GM18498 (cell line): ENCODE data around the gene SNRNP200.

Experiments
- ATAC-seq: cut with Tn5 transposase; IDR thresholded peaks from one replicate; pipeline ENCODE4 v1.9.1; 2021; ENCODE audit warnings: mild to moderate bottlenecking, moderate library complexity; ENCODE audit not compliant: unreplicated experiment

SNRNP200 gene

DNA sequence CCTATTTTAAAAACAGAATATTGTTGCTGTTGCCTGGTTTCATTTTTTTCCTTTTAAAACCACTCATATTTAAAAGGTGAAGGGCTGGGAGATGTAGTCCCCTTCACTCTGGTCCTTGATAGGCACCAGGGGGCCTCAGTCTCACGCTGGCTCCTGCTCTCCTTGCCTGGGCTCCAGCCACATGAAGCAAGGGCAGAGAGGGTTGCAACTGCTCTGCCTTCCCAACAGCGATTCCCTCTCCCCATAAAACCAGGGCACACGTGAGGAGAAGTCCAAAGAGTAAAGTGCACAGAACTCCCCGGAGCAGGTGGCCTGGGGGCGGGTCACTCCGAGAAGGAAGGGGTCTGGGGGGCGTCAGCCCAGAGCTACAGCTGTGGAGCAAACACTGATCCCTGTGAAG lies 52.3 kb downstream of the SNRNP200 start:
- ATAC-seq, result no peak

DNA sequence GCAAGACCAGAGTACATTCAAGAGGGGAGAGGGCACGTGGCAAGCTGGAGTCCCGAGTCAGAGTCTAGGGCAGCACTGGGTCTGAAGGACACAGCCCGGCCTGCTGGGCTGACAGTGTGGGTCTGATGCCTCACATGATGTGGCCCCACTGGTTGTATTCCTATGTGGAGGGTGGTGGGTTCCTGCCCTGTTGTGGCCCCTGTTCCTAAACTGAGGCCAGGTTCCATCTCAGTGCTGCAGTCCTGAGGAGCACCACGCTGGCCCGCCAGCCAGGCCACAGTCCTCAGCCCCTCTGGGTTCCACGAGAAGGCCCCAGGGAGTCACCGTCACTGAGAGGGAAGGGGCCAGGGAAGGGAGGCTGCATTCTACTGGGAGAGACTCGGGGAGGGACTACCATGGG lies 52.8 kb downstream of the SNRNP200 start:
- ATAC-seq, result no peak

DNA sequence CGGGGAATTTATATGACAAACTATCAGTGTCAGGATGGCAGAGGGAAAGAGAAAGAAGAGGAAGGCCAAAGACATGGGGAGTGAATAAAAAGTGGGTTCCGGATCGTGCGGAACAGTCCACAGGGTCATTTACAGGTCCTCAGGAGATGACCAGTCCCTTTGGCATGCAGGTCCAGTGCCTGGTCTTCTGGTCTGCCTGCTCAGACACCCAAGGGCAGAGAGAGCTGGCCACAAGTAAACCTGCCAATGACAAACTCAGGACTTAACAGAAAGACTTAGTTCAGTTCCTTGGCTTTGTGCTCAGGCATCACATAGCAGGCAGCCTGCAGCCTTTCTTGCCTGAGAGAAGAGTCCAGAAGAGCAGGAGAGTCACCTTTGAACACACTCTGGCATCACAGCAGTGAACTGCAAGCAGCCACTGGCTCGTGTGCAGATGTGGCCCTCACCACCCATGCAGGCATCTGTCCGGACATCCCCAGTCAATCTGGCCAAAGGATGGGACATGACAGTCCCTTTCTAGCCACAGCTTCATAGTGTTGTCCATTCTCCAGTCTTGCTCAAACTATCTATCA lies 53.5 kb downstream of the SNRNP200 start:
- ATAC-seq, result no peak

DNA sequence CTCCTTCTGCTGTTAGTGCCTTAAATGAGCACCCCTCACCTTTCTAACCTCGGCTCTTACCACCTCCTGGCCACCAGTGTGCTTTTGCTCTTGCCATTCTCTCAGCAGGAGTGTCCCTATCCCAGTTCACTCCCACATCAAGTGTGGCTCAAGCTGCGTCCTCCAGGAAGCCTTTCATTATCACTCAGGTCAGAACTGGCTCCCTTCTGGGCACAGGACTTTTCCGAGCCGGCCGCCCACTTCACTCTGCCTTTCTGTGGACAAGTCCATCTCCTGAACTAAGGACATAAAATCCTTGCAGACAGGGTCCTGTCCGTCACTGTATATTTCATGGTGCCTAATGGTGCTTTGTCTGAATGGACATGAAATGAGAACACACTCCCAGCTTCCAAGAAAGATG lies 55.2 kb downstream of the SNRNP200 start:
- no peak for ATAC-seq

DNA sequence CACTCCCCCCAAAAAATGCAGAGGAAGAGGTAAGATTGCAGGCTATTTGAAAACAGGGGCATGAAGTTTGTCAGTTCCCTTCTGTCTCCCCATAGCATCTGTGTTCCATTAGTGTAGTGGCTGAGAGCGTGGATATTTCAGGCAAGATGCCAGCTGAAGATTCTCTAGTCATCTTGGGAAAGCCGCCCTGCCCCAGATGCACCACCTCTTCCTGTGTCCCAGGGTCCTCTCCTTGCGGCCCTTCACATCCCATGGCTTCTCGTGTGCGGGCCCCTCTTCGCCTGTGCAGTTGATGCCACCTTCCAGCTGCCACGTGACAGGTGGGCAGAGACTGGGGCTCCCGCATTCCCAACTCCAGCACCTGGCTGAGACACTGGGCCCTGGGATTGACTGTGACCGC lies 55.7 kb downstream of the SNRNP200 start:
- ATAC-seq, result no peak

DNA sequence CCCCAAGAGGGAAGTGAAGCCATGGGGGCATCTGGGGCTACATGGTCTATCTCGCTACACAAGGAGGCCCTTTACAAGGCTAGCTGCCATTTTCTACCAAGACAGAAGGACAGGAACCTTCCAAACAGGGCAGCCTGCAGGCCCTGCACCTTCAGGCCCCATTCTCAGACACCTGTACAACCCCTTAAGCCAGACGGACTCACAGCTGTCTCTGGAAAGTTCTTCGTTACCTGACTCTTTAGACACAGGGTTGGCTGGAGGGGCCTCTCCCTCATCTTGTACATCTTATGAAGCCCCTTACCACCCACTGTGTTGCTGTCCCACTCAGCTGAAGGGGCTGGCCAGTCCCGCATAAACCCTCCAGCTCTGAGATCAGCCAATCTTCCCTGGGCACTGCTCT lies 56.7 kb downstream of the SNRNP200 start:
- no peak for ATAC-seq

DNA sequence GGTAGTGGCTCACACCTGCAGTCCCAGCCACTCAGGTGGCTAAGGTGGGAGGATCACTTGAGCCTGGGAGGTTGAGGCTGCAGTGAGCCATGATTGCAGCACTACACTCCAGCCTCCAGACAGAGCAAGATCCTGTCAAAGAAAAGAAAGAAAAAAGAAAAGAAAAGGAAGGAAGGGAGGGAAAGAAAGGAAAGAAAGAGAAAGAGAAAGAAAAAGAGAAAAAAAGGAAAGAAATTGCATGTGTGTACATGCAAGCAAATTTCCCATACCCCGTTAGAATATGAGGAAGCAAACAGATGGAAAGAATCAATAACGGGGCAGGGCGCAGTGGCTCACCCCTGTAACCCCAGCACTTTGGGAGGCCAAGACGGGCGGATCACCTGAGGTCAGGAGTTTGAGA lies 57.5 kb downstream of the SNRNP200 start:
- no peak for ATAC-seq

DNA sequence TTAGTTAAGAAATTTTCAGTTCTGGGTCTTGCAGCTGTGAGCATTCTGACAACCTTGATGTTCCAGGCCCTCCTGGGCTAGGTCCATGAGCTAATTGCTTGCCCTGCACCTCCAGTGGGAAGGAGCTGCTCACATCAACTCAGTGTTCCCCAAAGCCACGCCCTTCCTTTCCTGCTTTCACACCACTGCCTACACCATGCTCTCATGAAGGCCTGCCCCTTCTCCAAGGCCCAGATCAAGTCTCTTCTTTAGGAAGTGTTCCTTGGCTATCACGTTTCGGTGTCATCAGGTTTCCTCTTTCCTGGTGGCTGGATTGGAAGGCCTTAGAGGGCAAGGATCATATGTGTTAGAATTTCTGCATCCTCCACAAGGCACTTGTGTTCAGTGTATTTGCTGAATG lies 58.3 kb downstream of the SNRNP200 start:
- ATAC-seq, result no peak

DNA sequence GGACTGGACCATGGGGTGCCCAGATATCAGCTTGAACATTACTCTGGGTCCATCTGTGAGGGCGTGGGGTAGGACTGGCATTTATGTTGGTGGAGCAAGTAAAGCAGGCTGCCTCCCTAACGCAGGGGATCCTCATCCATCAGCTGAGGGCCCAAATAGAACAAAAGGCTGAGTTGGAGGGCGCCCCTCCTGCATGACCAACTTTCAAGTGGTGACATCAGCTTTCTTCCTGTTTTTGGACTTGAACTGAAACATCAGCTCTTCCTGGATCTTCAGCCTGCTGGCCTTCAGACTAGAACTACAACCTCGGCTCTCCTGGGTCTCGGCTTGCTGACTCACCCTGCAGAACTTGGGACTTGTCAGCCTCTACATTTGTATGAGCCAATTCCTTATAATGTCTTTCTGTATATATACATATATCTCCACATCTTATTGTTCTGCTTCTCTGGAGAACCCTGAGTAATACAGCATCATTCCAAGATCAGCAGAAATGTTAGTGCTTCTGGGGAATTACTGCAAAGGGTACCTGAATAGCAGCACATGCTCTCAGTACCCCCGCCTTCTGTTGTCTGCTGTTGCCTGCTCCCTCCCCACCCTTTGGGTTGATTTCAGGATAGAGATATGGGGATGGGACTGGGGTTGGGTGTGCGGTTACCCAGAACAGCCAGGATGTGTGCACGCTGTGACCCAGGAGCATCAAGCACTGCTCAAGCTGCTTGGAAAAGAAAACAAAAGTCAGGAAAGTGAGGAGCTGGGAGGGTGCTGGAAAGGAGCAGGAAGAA lies 59.5 kb downstream of the SNRNP200 start:
- no peak for ATAC-seq

DNA sequence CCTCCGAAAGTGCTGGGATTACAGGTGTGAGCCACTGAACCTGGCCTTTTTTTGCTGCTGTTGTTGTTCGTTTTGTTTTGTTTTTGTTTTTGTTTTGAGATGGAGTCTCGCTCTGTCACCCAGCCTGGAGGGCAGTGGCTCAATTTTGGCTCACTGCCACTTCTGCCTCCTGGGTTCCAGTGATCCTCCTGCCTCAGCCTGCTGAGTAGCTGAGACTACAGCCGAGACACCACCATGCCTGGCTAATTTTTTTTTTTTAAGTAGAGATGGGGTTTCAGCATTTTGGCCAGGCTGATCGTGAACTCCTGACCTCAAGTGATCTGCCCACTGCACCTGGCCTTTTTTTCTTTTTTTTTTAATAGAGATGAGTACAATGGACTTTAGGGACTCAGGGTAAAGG lies 61.5 kb downstream of the SNRNP200 start:
- ATAC-seq, result no peak

DNA sequence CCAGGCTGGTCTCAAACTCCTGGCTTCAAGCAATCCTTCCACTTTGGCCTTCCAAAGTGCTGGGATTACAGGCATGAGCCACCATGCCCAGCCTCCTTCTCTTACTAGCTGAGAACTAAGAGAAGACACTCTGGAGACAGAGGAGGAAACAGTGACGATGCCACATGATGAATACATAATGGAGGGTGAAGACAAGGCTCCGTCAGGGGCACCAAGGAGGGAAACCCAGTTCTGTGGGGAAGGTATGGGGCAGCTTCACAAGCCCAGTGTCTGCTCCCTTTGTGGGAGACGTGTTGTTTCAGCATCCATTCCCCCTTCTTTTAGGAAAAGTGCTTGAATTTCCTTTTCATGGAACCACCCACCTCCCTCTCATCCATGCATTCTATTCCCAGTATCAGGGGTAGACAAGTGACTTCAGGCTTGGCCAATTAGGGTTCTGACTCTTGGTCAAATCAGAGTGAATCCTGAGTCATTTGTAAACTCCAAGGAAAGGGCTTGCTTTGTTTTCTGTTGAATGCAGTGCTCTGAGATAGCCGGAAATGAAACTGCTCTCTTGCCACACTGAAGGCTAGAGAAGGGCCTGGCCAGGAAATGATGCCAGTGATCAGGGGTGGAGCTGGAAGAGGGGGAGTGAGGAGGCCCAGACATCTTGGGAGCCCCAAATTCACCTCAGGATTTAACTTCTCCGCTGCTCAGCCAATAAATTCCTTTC lies 63.3 kb downstream of the SNRNP200 start:
- peak; percentile 91 for ATAC-seq

DNA sequence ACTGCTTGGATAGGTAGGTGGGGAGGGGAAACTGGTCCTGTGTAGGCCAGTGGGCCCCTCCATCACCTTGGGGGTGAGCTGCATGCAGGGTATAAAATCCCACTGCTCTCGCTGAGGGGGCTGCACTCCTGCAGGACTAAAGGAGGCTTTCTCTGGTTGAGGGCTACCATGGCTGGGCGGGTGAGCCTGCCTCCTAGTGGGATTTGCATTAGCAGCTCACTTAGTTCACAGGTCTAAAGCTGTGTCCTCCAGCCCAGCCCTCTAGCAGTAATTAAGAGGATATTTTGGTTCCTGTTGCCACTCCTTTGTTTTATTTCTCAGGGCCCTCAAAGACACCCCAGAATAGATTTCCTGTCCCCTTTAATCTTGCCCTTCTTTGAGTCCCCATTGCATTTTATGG lies 64.1 kb downstream of the SNRNP200 start:
- ATAC-seq, result no peak

DNA sequence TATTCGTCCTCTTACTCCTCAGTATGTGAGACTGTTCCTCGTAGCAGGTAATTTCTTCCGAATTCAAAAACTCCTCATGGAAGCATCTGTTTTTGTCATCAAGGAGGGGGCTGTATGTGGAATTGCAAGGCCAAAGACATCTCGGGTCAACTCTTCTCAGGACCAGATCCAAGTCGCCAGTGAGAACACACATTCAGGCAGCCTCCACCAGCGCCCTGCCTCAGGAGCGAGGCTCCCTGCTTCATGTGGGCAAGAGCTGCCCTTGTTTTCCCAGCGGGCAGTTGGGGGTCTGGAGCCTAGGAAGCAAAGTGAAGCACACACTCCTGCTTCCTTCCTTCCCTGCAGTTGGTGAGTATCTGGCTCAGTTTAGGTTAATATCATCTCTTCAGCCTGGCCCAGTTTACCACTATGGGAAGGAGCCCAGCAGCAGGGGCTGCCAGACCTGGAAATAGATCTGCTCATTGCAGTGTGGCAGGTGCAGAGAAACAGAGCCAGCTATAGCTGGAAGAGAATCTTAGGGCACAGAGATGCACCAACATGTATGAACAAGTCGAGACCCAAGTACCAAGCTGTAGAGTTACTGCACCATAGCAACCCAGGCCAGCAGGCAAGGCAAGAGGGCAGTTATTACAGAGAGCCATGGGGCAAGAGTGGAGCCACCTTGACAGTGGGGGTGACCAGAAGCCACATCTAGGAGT lies 64.9 kb downstream of the SNRNP200 start:
- ATAC-seq, result no peak

DNA sequence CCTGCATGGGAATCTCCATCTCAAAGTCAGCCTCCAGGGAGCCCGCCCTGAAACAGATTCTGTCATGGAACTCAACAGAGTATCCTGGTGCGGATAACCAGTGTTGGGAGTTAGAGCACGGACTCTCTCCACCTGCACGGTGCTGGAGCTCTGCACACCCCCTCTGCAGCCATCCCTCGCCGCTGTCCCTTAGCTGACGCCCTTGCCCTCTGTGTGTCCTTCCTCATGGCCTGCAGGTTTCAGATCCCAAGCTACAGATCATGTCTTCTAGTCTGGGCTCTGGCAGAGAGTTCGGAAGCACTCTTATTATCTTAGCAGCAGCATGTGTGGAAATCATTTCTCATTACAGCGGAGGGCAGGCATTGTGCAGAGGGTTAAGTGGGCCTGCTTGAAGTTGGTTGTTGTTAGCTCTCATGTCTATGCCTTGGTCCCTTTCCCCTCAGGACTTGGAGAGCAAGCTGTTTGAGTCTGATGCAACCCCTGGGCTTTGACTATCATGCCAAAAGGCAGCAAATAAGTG lies 65.5 kb downstream of the SNRNP200 start:
- no peak for ATAC-seq

DNA sequence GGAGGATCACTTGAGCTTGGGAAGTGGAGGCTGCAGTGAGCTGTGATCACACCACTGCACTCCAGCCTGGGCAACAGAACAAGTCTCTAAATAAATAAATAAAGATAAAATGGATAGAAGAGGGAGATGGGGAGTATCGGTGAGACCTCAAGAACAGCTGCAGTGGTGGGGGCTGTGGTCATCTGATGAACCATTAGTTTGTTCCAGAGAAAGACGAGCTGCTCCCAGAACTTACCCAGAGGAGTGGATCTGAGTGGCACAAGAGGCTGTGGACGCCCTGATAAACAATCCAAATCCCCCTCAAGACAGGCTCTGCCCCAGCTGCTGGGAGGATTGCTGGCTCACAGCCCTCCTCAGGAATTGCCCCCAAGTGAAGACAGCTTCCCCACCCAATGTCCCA lies 66.3 kb downstream of the SNRNP200 start:
- no peak for ATAC-seq

DNA sequence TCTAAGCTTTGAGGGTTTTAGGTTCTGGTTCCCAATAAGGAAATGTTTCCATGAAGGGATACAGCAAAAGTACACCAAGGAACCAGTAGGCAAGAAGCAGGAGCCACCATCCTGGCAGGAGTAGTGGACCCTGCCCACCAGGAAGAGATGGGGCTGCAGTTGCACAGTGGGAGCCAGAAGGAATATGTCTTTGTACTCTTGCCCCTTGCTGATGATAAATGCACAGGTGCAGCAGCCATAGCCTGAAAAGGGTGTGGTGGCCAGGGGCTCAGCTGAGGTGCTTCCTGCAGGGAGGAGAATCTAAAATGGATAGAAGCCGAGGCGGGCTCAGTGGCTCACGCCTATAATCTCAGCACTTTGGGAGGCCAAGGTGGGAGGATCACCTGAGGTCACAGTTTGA lies 67.1 kb downstream of the SNRNP200 start:
- ATAC-seq, result no peak

DNA sequence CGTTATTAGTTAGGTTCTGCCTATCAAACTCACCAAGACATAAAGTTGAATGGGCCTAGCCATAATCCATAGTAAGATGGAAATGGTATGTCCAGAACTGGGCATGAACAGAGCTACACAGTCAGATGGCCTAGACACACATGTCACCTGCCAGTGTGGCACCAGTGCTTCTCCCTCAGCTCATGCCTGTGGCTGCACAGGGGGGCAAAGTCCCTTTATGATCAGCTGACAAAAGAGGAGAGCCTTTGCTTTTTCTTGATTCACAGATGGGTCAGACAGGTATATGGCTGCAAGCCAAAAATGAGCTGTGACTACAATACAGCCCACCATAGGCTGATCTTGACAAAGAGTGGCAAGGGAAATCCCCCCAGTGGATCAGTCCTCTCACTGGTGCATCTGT lies 68.5 kb downstream of the SNRNP200 start:
- ATAC-seq, result no peak

DNA sequence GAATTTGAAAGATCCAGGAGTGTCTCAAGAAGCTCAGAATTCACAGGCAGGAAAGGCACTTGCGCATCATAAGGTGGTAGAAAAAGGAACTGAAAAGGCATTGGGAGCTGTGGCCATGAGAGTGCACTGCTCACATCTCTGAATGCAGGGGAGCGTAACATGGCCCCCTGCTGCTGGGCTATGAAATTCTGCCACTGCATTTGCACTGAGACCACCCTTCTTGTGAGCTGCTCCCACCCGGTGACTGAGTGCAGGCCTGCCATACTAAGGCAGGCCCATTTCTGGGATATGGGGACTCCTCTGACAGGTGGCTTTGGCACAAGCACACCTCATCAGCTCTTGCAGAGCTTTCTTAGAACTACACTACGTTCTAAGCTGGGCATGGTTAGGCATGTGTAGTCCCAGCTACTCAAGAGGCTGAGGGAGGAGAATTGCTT lies 71.4 kb downstream of the SNRNP200 start:
- ATAC-seq, result peak; percentile 95

DNA sequence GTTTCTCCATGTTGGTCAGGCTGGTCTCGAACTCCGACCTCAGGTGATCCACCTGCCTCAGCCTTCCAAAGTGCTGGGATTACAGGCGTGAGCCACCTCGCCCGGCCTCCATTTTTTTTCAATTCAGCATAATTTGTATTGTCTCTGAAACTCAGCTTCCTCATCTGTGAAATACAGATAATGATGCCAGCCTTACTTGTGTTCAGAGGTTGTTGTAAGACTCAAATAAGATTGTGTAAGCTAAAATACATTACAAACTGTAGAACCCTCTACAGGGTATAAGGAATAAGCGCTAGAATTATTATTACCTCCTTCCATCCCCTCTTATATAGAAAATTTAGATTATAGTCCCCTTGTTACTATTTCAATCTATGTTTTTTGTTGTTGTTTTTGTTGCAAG lies 71.9 kb downstream of the SNRNP200 start:
- ATAC-seq, result no peak

DNA sequence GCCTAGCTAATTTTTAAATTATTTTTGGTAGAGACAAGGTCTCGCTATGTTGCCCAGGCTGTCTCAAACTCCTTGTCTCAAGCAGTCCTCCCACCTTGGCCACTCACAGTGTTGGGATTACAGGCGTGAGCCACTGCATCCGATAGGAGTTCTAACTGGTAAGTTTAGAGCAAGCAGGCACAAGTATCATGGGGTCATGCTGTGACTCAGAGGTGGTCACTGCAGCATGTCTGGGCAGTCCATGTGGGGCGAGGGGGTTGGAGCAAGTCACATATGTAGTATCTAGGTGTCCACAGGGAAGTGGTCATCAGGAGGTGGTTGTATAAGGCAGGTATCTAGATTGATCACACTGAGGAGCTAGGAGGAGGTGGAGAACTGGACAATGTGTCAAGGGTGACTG lies 74.0 kb downstream of the SNRNP200 start:
- no peak for ATAC-seq

DNA sequence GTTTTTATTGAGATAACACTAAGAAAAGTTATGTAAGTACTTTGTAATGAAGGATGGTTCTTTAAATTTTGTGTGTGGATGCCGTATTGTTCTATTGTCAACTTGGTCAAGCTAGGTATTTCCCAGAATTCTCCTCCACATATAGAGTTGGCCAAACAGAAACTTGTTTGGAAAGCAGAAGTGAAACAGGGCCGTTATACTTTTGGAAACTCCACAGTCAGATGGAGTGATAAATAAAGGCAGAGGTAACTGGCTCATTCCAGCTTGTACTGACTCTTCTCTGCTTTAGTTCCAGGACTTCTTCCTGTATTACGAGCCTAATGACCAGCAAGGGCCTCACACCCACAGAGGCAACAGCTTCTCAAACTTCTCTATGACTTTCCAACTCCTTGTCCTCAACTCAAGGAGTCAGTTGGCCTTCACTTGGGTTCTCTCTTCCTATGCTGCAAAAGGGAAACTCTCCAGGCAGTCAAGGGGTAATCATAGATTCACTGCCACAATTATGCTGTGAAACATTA lies 80.3 kb downstream of the SNRNP200 start:
- peak; percentile 80 for ATAC-seq
